HEK293 (cell line): ENCODE results near the gene MS4A15.

ENCODE experiments used
- CTCF ChIA-PET: fragments of 350-600 bp; formaldehyde crosslinking; extraction: SDS; loops from one replicate; lab custom pipeline; 2021; ENCODE audit warnings: antibody characterized with exemption; lab: Yijun Ruan, JAX
- POLR2A ChIA-PET: fragments of 300-600 bp; formaldehyde crosslinking; extraction: SDS; loops from one replicate; lab custom pipeline; 2020; ENCODE audit warnings: antibody characterized with exemption, inconsistent platforms; lab: Yijun Ruan, JAX
- H3K27ac ChIP-seq: fragments of 200-500 bp; sonication (Bioruptor generic); 2 replicates; pipeline ENCODE4 v1.5.1; 2014; ENCODE audit warnings: low read depth, low read length, control low read depth, inconsistent platforms; ENCODE audit errors: extremely low read depth
- H3K36me3 ChIP-seq, 2 experiments: fragments of 200-500 bp in 1 of 2; sonication (Bioruptor generic) in 1 of 2; 1 replicate in 1 of 2; 2 replicates in 1 of 2; pipeline ENCODE4 v1.5.1; 2014 to 2017; ENCODE audit warnings: inconsistent platforms in 2 of 2, low read length in 2 of 2; ENCODE audit not compliant: control insufficient read depth in 2 of 2, insufficient read depth in 1 of 2
- H3K4me1 ChIP-seq: fragments of 200-500 bp; sonication (Bioruptor generic); 2 replicates; pipeline ENCODE4 v1.5.1; 2014; ENCODE audit warnings: mild to moderate bottlenecking, low read length, inconsistent platforms; ENCODE audit not compliant: control insufficient read depth, insufficient read depth
- H3K4me3 ChIP-seq: 2 replicates; pipeline ENCODE4 v1.5.1; 2011; ENCODE audit warnings: low read depth, mild to moderate bottlenecking, control low read depth, low read length, moderate library complexity
- H3K9me3 ChIP-seq: fragments of 200-500 bp; sonication (Bioruptor generic); 2 replicates; pipeline ENCODE4 v1.5.1; 2014; ENCODE audit warnings: low read depth, low read length, inconsistent platforms; ENCODE audit not compliant: control insufficient read depth, insufficient read depth
- BCL11B ChIP-seq: fragments of 450-650 bp; formaldehyde crosslinking; IDR thresholded peaks from 2 replicates; pipeline ENCODE4 v1.5.1; 2016; ENCODE audit warnings: low read depth, missing biosample characterization, missing genetic modification characterization
- SETDB1 ChIP-seq: IDR thresholded peaks from one replicate; pipeline ENCODE4 v1.6.1; 2017; ENCODE audit warnings: mild to moderate bottlenecking, low read length, moderate library complexity, mixed read lengths; ENCODE audit not compliant: insufficient read length
- ZEB2 ChIP-seq: fragments of 450-650 bp; formaldehyde crosslinking; IDR thresholded peaks from 2 replicates; pipeline ENCODE4 v1.5.1; 2016; ENCODE audit warnings: missing biosample characterization, missing genetic modification characterization
- ZFP37 ChIP-seq: fragments of 450-650 bp; formaldehyde crosslinking; IDR thresholded peaks from 2 replicates; pipeline ENCODE4 v1.5.1; 2016; ENCODE audit warnings: missing biosample characterization, missing genetic modification characterization
- ZNF16 ChIP-seq: fragments of 450-650 bp; formaldehyde crosslinking; IDR thresholded peaks from 2 replicates; pipeline ENCODE4 v1.5.1; 2016; ENCODE audit warnings: low read depth, missing biosample characterization, missing genetic modification characterization
- ZNF184 ChIP-seq: fragments of 450-650 bp; IDR thresholded peaks from 2 replicates; pipeline ENCODE4 v1.5.1; 2018; ENCODE audit warnings: missing biosample characterization, mild to moderate bottlenecking, missing genetic modification characterization
- ZNF239 ChIP-seq: fragments of 450-650 bp; formaldehyde crosslinking; IDR thresholded peaks from 2 replicates; pipeline ENCODE4 v1.5.1; 2016; ENCODE audit warnings: missing biosample characterization, missing genetic modification characterization
- ZNF266 ChIP-seq: fragments of 450-650 bp; formaldehyde crosslinking; IDR thresholded peaks from 2 replicates; pipeline ENCODE4 v1.5.1; 2016; ENCODE audit warnings: missing biosample characterization, missing genetic modification characterization, low read depth
- ZNF302 ChIP-seq: fragments of 450-650 bp; formaldehyde crosslinking; IDR thresholded peaks from 2 replicates; pipeline ENCODE4 v1.5.1; 2016; ENCODE audit warnings: missing biosample characterization, missing genetic modification characterization, low read depth
- ZNF311 ChIP-seq: fragments of 450-650 bp; formaldehyde crosslinking; IDR thresholded peaks from 2 replicates; pipeline ENCODE4 v1.5.1; 2017; ENCODE audit warnings: missing biosample characterization, missing genetic modification characterization, borderline replicate concordance
- ZNF37A ChIP-seq: fragments of 450-650 bp; IDR thresholded peaks from 2 replicates; pipeline ENCODE4 v1.5.1; 2018; ENCODE audit warnings: missing biosample characterization, missing genetic modification characterization
- ZNF416 ChIP-seq: fragments of 450-650 bp; formaldehyde crosslinking; IDR thresholded peaks from 2 replicates; pipeline ENCODE4 v1.5.1; 2016; ENCODE audit warnings: missing biosample characterization, missing genetic modification characterization
- ZNF571 ChIP-seq: fragments of 450-650 bp; formaldehyde crosslinking; IDR thresholded peaks from 2 replicates; pipeline ENCODE4 v1.5.0; 2017; ENCODE audit warnings: missing biosample characterization, missing genetic modification characterization
- ZNF596 ChIP-seq: fragments of 450-650 bp; IDR thresholded peaks from 2 replicates; pipeline ENCODE4 v1.5.0; 2018; ENCODE audit warnings: missing biosample characterization, mild to moderate bottlenecking, missing genetic modification characterization, moderate library complexity
- ZNF600 ChIP-seq: fragments of 450-650 bp; formaldehyde crosslinking; IDR thresholded peaks from 2 replicates; pipeline ENCODE4 v1.5.1; 2016; ENCODE audit warnings: missing biosample characterization, missing genetic modification characterization
- ZNF624 ChIP-seq: fragments of 450-650 bp; formaldehyde crosslinking; IDR thresholded peaks from 2 replicates; pipeline ENCODE4 v1.5.1; 2017; ENCODE audit warnings: missing biosample characterization, missing genetic modification characterization
- ZNF777 ChIP-seq: fragments of 450-650 bp; formaldehyde crosslinking; IDR thresholded peaks from 2 replicates; pipeline ENCODE4 v1.5.1; 2017; ENCODE audit warnings: missing biosample characterization, missing genetic modification characterization, borderline replicate concordance
- ZNF830 ChIP-seq: fragments of 450-650 bp; IDR thresholded peaks from 2 replicates; pipeline ENCODE4 v1.5.0; 2018; ENCODE audit warnings: missing biosample characterization, missing genetic modification characterization, low read depth, mild to moderate bottlenecking, moderate library complexity
- ZSCAN30 ChIP-seq: fragments of 450-650 bp; IDR thresholded peaks from 2 replicates; pipeline ENCODE4 v1.5.1; 2018; ENCODE audit warnings: missing biosample characterization, mild to moderate bottlenecking, missing genetic modification characterization, moderate library complexity
- ZXDB ChIP-seq: fragments of 450-650 bp; formaldehyde crosslinking; IDR thresholded peaks from 2 replicates; pipeline ENCODE4 v1.5.1; 2016; ENCODE audit warnings: missing biosample characterization, missing genetic modification characterization
- TF ChIP-seq, protein P1 (sequence below): fragments of 450-650 bp; formaldehyde crosslinking; IDR thresholded peaks from 2 replicates; pipeline ENCODE4 v1.5.1; 2016; ENCODE audit warnings: missing biosample characterization, missing genetic modification characterization, borderline replicate concordance
- TF ChIP-seq, protein P2 (sequence below): fragments of 450-650 bp; formaldehyde crosslinking; IDR thresholded peaks from 2 replicates; pipeline ENCODE4 v1.5.1; 2016; ENCODE audit warnings: missing biosample characterization, missing genetic modification characterization
- TF ChIP-seq, protein P3 (sequence below): fragments of 450-650 bp; formaldehyde crosslinking; IDR thresholded peaks from 2 replicates; pipeline ENCODE4 v1.5.1; 2016; ENCODE audit warnings: missing biosample characterization, missing genetic modification characterization
- TF ChIP-seq, protein P4 (sequence below): fragments of 450-650 bp; formaldehyde crosslinking; IDR thresholded peaks from 2 replicates; pipeline ENCODE4 v1.5.1; 2017; ENCODE audit warnings: missing biosample characterization, missing genetic modification characterization
- TF ChIP-seq, protein P5 (sequence below): IDR thresholded peaks from 2 replicates; pipeline ENCODE4 v1.6.1; 2011; ENCODE audit warnings: mild to moderate bottlenecking, low read depth, low read length, borderline replicate concordance

Gene MS4A15

DNA sequence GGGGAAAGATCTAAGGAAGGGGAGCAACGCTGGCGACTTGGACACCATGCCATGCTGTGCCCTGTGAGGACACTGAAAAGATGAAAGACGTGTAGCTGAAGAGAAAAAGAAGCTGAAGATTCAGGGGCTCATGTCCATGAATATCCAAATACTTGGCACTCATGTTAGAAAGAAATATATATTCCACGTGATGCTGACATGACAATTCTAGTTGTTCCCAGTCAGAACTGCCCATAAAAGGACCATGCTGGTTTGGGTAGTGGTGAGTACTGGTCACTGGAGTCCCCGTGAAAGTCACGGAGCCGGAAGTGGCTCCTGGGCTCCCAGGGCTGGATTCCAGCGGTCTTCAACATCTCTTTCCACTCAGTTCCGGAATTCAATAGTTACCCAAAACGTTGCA lies 9.9 kb downstream of the MS4A15 start:
- Histone ChIP-seq H3K27ac (no peak overlapping the region), H3K9me3 (no peaks in the 10 kb centered on the region), H3K4me3 (no peak overlapping the region), H3K36me3 (no peaks in the 10 kb centered on the region)
- POLR2A ChIA-PET: no interaction called here
- CTCF ChIA-PET: interaction anchor here (1.2 kb wide), 1 partner anchor 69 kb away, joined by 8 read pairs; no protein-coding TSS in a partner anchor
- TF ChIP-seq ZNF624 (tag by site-specific recombination) (no peak), ZNF37A (tag by site-specific recombination) (no peak), ZNF596 (tag by site-specific recombination) (no peak), ZNF416 (tag by site-specific recombination) (no peak)
- TF ChIP-seq, protein P1, sequence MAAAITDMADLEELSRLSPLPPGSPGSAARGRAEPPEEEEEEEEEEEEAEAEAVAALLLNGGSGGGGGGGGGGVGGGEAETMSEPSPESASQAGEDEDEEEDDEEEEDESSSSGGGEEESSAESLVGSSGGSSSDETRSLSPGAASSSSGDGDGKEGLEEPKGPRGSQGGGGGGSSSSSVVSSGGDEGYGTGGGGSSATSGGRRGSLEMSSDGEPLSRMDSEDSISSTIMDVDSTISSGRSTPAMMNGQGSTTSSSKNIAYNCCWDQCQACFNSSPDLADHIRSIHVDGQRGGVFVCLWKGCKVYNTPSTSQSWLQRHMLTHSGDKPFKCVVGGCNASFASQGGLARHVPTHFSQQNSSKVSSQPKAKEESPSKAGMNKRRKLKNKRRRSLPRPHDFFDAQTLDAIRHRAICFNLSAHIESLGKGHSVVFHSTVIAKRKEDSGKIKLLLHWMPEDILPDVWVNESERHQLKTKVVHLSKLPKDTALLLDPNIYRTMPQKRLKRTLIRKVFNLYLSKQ: no peak
- TF ChIP-seq, all 188 proteins: peak for 0
- no peaks in the 10 kb centered on the region for H3K4me1 ChIP-seq

DNA sequence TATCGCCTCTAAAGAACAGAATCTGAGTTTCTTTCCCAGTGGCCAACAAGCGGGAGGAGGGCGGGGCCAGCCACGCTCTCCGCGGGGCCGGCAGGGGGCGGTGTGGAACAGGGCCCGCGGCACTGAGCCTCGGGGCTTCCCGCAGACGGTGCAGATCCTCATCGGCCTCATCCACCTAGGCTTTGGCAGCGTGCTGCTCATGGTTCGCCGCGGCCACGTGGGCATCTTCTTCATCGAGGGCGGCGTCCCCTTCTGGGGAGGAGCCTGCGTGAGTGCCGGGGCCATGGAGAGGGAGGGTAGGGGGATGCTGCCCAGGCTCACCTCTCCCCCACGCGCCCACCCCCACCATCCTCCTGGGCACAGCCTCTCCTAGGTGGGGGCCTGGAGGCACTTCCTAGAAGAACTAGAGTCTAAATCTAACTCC lies 10.7 kb downstream of the MS4A15 start:
- TF ChIP-seq ZNF571 (tag by site-specific recombination): no peak
- no peak for TF ChIP-seq ZNF311 (tag by site-specific recombination)
- TF ChIP-seq ZNF239: no peak
- TF ChIP-seq SETDB1: no peak
- no peak for TF ChIP-seq ZNF184 (tag by site-specific recombination)
- TF ChIP-seq, protein P2, sequence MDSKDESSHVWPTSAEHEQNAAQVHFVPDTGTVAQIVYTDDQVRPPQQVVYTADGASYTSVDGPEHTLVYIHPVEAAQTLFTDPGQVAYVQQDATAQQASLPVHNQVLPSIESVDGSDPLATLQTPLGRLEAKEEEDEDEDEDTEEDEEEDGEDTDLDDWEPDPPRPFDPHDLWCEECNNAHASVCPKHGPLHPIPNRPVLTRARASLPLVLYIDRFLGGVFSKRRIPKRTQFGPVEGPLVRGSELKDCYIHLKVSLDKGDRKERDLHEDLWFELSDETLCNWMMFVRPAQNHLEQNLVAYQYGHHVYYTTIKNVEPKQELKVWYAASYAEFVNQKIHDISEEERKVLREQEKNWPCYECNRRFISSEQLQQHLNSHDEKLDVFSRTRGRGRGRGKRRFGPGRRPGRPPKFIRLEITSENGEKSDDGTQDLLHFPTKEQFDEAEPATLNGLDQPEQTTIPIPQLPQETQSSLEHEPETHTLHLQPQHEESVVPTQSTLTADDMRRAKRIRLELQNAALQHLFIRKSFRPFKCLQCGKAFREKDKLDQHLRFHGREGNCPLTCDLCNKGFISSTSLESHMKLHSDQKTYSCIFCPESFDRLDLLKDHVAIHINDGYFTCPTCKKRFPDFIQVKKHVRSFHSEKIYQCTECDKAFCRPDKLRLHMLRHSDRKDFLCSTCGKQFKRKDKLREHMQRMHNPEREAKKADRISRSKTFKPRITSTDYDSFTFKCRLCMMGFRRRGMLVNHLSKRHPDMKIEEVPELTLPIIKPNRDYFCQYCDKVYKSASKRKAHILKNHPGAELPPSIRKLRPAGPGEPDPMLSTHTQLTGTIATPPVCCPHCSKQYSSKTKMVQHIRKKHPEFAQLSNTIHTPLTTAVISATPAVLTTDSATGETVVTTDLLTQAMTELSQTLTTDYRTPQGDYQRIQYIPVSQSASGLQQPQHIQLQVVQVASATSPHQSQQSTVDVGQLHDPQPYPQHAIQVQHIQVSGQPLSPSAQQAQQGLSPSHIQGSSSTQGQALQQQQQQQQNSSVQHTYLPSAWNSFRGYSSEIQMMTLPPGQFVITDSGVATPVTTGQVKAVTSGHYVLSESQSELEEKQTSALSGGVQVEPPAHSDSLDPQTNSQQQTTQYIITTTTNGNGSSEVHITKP: no peak
- no peak for TF ChIP-seq ZNF302
- TF ChIP-seq, protein P3, sequence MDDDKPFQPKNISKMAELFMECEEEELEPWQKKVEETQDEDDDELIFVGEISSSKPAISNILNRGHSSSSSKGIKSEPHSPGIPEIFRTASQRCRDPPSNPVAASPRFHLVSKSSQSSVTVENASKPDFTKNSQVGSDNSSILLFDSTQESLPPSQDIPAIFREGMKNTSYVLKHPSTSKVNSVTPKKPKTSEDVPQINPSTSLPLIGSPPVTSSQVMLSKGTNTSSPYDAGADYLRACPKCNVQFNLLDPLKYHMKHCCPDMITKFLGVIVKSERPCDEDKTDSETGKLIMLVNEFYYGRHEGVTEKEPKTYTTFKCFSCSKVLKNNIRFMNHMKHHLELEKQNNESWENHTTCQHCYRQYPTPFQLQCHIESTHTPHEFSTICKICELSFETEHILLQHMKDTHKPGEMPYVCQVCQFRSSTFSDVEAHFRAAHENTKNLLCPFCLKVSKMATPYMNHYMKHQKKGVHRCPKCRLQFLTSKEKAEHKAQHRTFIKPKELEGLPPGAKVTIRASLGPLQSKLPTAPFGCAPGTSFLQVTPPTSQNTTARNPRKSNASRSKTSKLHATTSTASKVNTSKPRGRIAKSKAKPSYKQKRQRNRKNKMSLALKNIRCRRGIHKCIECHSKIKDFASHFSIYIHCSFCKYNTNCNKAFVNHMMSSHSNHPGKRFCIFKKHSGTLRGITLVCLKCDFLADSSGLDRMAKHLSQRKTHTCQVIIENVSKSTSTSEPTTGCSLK (tag by site-specific recombination): no peak
- no peak for TF ChIP-seq ZNF777
- TF ChIP-seq ZNF600: no peak
- TF ChIP-seq, protein P4, sequence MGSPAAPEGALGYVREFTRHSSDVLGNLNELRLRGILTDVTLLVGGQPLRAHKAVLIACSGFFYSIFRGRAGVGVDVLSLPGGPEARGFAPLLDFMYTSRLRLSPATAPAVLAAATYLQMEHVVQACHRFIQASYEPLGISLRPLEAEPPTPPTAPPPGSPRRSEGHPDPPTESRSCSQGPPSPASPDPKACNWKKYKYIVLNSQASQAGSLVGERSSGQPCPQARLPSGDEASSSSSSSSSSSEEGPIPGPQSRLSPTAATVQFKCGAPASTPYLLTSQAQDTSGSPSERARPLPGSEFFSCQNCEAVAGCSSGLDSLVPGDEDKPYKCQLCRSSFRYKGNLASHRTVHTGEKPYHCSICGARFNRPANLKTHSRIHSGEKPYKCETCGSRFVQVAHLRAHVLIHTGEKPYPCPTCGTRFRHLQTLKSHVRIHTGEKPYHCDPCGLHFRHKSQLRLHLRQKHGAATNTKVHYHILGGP: no peak
- no peak for TF ChIP-seq BCL11B
- no peak for TF ChIP-seq ZNF16
- no peak for TF ChIP-seq ZFP37 (tag by site-specific recombination)
- TF ChIP-seq, protein P5, sequence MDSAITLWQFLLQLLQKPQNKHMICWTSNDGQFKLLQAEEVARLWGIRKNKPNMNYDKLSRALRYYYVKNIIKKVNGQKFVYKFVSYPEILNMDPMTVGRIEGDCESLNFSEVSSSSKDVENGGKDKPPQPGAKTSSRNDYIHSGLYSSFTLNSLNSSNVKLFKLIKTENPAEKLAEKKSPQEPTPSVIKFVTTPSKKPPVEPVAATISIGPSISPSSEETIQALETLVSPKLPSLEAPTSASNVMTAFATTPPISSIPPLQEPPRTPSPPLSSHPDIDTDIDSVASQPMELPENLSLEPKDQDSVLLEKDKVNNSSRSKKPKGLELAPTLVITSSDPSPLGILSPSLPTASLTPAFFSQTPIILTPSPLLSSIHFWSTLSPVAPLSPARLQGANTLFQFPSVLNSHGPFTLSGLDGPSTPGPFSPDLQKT: no peak
- no peak for TF ChIP-seq ZXDB (tag by site-specific recombination)
- no peak for TF ChIP-seq ZEB2 (tag by site-specific recombination)
- TF ChIP-seq ZNF830 (tag by site-specific recombination): no peak
- TF ChIP-seq ZNF266 (tag by site-specific recombination): no peak
- TF ChIP-seq ZSCAN30 (tag by site-specific recombination): no peak
- TF ChIP-seq, all 188 proteins: peak for 0
- Histone ChIP-seq H3K4me1 (no peaks in the 10 kb centered on the region), H3K27ac (no peak overlapping the region), H3K36me3 (no peaks in the 10 kb centered on the region), H3K4me3 (no peak overlapping the region), H3K9me3 (no peaks in the 10 kb centered on the region)
- CTCF ChIA-PET: interaction anchor here (0.7 kb wide), 1 partner anchor 61 kb away, joined by 4 read pairs; no protein-coding TSS in a partner anchor
- POLR2A ChIA-PET: no interaction called here
